Rectal smooth muscle tissue (tissue), 1 donor: ENCODE data around the gene CNTN1.
A peak's percentile ranks its signal among the peaks of the same experiment; 100 is the strongest.

Source experiments
- H3K27ac ChIP-seq: one replicate; pipeline ENCODE4 v1.7.0; 2013; ENCODE audit warnings: low read depth, low read length, inconsistent platforms
- H3K27me3 ChIP-seq: one replicate; pipeline ENCODE4 v1.7.0; 2013; ENCODE audit warnings: low read length; ENCODE audit not compliant: control insufficient read depth, insufficient read depth
- H3K36me3 ChIP-seq: one replicate; pipeline ENCODE4 v1.7.0; 2013; ENCODE audit warnings: low read length; ENCODE audit not compliant: control insufficient read depth, insufficient read depth
- H3K4me1 ChIP-seq: one replicate; pipeline ENCODE4 v1.7.0; 2013; ENCODE audit warnings: low read length; ENCODE audit not compliant: control insufficient read depth, insufficient read depth
- H3K4me3 ChIP-seq: one replicate; pipeline ENCODE4 v1.7.0; 2013; ENCODE audit warnings: low read length
- H3K9ac ChIP-seq: one replicate; pipeline ENCODE4 v1.7.0; 2013; ENCODE audit warnings: low read length

The CNTN1 gene

DNA sequence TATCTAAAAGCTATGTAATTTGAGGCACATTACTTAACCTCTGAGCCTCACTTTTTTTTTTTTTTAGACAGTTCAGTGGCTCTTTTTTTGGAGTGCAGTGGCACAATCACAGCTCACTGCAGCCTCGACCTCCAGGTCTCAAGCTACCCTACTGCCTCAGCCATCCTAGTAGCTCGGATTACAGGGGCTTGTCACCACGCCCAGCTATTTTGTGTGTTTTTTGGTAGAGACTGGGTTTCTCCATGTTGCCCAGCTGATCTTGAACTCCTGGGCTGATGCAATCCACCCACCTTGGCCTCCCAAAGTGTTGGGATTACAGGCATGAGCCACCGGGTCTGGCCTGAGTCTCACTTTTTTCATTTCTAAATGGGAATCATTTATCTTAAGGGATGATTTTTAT is 303.9 kb downstream of the CNTN1 start:
- Histone ChIP-seq H3K36me3 (no peaks in the 10 kb centered on the region), H3K9ac (no peak overlapping the region), H3K4me3 (no peak overlapping the region), H3K27me3 (no peaks in the 10 kb centered on the region), H3K4me1 (peaks cover 2% of the 10 kb centered on the region), H3K27ac (no peak overlapping the region)

DNA sequence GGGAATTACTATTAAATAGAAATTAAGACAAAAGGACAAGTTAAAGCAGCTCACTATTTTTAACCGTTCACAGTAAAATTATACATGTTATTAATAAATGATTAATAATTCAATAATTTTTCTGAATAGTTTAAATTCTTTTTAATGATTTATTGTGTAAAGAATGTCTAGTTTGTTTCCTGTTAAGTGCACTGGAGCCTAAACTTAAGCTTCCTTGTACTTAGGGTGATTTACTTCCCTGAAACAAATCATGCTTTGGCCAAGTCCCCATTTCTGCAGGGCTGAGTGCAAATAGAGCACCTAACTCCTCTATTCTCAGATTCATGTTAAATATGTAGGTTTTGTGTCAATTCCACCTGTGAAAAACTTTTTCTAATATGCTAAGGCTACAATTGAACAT is 307.0 kb downstream of the CNTN1 start:
- Histone ChIP-seq H3K27me3 (no peaks in the 10 kb centered on the region), H3K9ac (no peak overlapping the region), H3K4me3 (no peak overlapping the region), H3K4me1 (peaks cover 2% of the 10 kb centered on the region), H3K36me3 (no peaks in the 10 kb centered on the region), H3K27ac (no peak overlapping the region)

DNA sequence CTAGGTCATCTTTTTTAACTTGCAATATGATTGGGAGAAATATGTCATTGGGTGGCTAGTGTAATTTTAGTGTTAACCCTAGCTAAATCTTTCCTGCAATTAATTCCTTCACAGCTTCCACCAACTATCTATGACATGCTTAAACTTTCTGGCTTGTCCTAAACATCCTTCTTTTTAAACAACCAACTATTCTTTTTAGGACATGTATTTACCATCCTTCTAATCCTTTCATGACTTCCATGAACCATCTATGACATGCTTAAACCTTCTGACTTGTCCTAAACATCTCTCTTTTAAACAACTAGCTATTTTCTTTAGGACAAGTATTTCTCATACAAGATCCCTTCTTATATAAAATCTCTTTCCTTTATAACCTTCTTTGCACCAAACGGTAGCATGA is 316.2 kb downstream of the CNTN1 start:
- H3K4me3 ChIP-seq = no peak overlapping the region
- no peaks in the 10 kb centered on the region for H3K4me1 ChIP-seq
- no peaks in the 10 kb centered on the region for H3K27me3 ChIP-seq
- no peak overlapping the region for H3K9ac ChIP-seq
- H3K27ac ChIP-seq = no peak overlapping the region
- H3K36me3 ChIP-seq = no peaks in the 10 kb centered on the region

DNA sequence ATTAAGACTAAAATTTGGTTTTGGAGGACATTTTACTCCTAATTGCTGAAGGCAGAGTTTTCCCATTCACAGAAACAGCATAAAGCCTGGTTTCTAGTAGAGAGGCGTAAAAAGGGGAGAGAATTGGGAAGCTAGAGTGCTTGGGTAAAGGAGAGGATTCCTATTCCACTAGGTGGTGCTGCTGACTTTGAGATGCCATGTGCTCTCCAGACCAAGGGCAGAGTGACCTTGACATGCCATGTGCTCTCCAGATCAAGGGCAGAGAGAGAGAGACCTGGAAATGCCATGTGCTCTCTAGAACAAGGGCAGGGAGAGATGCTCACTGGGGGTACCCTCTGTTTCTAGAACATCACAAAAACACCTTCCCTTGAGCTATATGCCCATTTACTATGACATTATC is 319.7 kb downstream of the CNTN1 start:
- H3K36me3 ChIP-seq = no peaks in the 10 kb centered on the region
- no peak overlapping the region for H3K9ac ChIP-seq
- no peaks in the 10 kb centered on the region for H3K4me1 ChIP-seq
- peak overlapping the region; percentile 19 for H3K27ac ChIP-seq
- no peaks in the 10 kb centered on the region for H3K27me3 ChIP-seq
- no peak overlapping the region for H3K4me3 ChIP-seq

DNA sequence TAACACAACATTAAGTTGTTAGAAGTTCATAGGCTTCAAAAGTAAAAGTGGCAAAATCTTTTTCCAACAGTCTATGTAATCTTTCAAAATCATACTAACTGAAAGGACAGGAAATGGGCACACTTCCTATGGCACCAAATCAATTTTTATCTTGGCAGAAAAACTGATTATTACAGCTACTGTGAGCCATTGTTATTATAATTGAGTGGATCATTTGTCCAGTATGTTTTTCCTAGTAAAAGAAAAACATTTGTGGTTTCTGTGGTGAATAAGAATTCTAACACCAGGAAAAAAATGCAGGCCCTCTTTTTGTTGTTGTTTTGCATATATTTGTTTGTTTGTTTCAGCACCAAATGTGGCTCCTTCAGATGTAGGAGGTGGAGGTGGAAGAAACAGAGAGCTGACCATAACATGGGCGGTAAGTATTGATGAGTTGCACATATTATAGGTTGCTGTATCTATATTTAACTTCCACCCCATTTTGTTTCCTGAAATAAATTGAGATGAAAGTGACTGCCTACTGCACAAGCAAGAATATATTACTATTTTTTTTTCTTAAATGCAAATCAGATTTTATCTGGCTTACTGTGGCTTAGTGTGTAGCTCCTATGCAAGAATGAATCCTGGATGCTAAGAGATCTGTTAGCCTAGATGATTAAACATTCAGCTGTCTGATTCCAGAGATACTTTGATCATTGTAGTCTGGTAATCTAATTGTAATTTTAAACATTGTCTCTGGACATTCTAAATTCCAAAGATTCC is 321.8 kb downstream of the CNTN1 start:
- Histone ChIP-seq H3K36me3 (no peaks in the 10 kb centered on the region), H3K4me3 (no peak overlapping the region), H3K27me3 (no peaks in the 10 kb centered on the region), H3K4me1 (no peaks in the 10 kb centered on the region), H3K9ac (no peak overlapping the region), H3K27ac (no peak overlapping the region)

DNA sequence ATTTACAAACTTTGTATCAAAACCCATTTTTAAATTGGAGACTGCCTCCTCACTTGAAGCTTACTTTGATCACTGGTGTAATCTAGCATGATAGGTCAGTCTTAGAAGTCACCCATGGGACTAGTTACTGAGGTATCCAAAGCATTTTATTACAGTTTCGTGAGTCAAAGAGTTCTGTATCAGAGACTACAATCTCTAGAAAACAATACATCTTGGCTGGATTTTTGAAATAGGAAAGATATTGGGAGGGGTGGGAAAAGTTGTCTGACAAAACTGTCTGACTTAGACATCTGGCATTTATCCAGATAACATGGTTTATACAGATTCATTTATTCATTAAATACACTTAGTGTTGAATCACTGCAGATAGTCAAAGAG is 322.4 kb downstream of the CNTN1 start:
- Histone ChIP-seq H3K4me3 (no peak overlapping the region), H3K36me3 (no peaks in the 10 kb centered on the region), H3K9ac (no peak overlapping the region), H3K4me1 (no peaks in the 10 kb centered on the region), H3K27me3 (no peaks in the 10 kb centered on the region), H3K27ac (no peak overlapping the region)

DNA sequence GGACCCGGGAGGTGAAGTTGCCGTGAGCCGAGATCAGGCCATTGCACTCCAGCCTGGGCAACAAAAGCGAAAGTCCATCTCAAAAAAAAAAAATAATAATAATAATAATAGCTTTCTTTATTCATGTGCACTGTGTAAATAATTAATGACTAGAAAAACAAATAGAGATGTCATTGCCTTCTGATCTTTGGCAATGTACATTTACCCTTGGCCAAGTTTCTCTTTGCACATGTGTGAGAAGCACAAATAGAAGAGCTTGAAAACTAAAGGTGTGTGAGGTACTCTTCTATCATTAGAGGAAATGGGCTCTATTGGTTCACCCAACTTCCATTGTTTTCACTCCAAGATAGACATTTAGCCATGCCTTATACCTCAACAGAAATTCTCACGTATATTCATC is 325.8 kb downstream of the CNTN1 start:
- H3K27ac ChIP-seq = no peak overlapping the region
- H3K4me1 ChIP-seq = no peaks in the 10 kb centered on the region
- no peaks in the 10 kb centered on the region for H3K27me3 ChIP-seq
- no peak overlapping the region for H3K9ac ChIP-seq
- H3K36me3 ChIP-seq = no peaks in the 10 kb centered on the region
- no peak overlapping the region for H3K4me3 ChIP-seq

DNA sequence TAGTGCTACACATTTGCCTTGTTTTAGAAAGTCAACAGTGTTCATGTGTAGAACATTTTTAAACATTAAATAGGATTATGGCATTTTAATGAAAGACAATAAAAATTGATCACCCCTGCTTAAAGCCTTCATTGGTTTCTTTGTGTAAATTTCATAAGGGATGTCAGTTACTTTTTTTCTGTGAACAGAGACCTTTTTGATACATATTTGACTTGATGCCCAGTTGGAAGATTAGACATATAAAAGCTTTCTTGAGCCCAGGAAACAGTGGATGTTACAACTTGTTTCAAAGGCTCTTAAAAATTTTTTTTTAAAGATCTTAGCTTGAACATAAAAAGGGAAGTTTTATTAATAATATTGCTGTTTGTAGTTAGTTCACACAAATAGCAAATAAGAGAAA is 327.2 kb downstream of the CNTN1 start:
- no peaks in the 10 kb centered on the region for H3K27me3 ChIP-seq
- H3K4me3 ChIP-seq = no peak overlapping the region
- H3K4me1 ChIP-seq = no peaks in the 10 kb centered on the region
- H3K9ac ChIP-seq = no peak overlapping the region
- H3K36me3 ChIP-seq = no peaks in the 10 kb centered on the region
- no peak overlapping the region for H3K27ac ChIP-seq

DNA sequence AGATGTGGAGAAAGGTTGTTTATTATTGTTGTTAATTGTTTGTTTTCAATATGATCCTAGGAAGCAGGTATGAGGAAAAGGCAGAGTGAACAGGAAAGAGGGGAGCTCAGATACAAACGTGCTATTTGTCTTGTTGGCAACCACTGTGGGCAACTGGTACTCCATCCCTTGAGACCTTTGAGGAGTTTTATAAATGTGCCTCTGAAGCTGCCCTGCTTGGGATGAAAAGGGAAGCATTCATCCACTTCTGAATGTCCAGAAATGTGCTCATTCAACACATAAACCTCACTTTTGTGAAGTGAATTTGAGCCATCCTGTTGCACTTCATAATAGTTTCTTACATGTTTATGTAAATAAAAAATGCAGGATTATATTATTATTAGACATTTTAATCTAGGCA is 331.6 kb downstream of the CNTN1 start:
- H3K9ac ChIP-seq = no peak overlapping the region
- no peak overlapping the region for H3K4me3 ChIP-seq
- no peaks in the 10 kb centered on the region for H3K36me3 ChIP-seq
- no peak overlapping the region for H3K27ac ChIP-seq
- no peaks in the 10 kb centered on the region for H3K27me3 ChIP-seq
- H3K4me1 ChIP-seq = no peaks in the 10 kb centered on the region

DNA sequence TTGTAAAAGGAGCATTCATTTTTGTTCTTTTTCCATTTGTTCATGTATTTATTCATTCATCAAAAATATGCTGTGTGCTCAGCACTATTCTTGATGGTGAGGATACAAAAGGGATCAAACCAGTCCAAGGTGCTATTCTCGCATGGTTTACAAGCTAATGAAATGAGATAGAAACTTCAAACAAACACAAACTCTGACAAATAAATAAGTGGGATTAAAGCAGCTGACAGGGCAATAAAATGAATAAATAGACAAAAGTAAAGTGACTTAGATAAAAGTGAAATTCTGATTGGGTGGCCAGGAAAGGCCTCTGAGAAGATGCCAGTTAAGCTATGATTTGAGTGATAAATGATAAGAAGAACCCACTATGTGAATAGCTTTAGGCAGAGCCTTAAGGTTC is 333.9 kb downstream of the CNTN1 start:
- Histone ChIP-seq H3K4me3 (no peak overlapping the region), H3K36me3 (no peaks in the 10 kb centered on the region), H3K27ac (no peak overlapping the region), H3K4me1 (no peaks in the 10 kb centered on the region), H3K9ac (no peak overlapping the region), H3K27me3 (no peaks in the 10 kb centered on the region)

DNA sequence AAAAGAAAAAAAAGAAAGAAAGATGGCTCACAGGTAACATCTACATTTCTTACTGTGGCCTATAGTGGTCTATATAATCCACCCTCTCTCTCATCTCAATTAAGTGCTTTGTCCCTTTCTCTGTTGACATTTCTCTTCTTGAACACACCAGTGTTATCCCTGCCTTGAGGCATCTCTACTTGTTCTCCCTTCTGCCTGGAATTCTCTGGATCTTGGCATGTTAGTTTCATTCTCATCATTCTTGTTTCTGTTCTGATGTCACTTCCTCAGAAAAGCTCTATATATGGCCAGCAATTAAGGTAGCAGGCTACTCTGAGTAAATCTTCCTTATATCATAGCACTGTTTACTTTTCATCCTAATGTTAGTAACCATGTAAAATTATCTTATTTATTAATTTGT is 340.1 kb downstream of the CNTN1 start:
- H3K4me3 ChIP-seq = no peak overlapping the region
- no peaks in the 10 kb centered on the region for H3K36me3 ChIP-seq
- no peaks in the 10 kb centered on the region for H3K27me3 ChIP-seq
- no peak overlapping the region for H3K27ac ChIP-seq
- no peaks in the 10 kb centered on the region for H3K4me1 ChIP-seq
- H3K9ac ChIP-seq = no peak overlapping the region

DNA sequence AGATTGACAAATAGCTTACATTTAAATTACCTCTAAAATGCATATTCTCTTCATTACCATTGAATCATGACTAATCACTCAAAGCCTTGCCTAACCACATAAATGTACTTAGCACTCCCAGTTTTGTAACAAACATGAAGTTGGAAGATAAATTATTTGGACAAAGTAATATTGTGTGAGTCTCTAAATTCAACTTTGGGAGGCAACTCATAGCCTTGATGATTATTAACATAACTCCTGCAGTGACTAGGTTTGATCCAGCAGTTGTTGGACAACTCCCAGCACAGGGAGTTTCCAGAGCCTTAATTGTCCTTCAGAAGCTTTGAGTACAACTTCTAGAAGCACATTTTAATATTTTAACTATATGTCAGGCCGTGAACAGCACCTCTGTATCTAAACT is 342.4 kb downstream of the CNTN1 start:
- Histone ChIP-seq H3K4me1 (no peaks in the 10 kb centered on the region), H3K4me3 (no peak overlapping the region), H3K27me3 (no peaks in the 10 kb centered on the region), H3K9ac (no peak overlapping the region), H3K27ac (no peak overlapping the region), H3K36me3 (no peaks in the 10 kb centered on the region)

DNA sequence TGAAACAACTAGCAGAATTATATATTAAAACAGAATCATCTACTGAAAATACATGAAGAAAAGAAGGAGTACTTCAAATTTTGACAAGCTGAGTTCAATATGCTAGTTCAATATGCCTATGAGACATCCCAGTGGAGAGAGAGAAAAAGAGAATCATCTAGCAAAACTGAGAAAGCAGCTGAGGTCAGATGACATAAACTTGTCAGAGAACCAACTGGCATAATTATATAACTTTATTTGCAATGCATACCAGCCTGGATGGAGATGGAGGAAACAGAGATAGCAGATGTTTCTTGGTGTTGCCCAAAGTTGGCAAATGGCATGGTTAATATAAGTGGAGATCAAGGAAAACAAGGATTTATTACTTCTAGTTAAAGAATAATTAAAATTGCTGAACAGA is 347.2 kb downstream of the CNTN1 start:
- no peak overlapping the region for H3K27ac ChIP-seq
- H3K4me1 ChIP-seq = no peaks in the 10 kb centered on the region
- H3K36me3 ChIP-seq = no peaks in the 10 kb centered on the region
- H3K27me3 ChIP-seq = no peaks in the 10 kb centered on the region
- no peak overlapping the region for H3K9ac ChIP-seq
- H3K4me3 ChIP-seq = no peak overlapping the region
